ENCODE results near the gene SHISAL1.
"Not testable (repeated sequence)": the region's sequence is repeated elsewhere in the genome, so short reads cannot be mapped to it uniquely, and the experiment has no call there.

Gene SHISAL1

DNA sequence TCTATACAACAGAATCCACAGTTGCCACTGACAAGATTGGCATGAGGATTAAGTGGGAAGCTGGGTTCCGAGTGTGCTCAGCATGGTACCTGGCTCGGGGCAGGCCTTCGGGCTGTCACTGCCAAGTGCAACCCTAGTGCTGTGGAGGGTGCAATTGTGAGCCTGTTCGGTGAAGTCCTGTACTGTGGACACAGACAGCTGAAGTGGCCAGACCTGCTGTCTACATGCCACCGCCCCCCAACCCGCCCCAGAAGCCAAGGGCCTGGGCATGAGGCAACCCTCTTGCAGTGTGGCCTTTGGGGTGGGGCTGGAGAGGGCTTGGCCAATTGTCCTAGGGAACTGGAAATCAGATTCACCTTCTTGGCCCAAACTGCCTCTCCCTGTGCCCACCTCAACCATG, 15.6 kb upstream of the SHISAL1 start:
- no peak for DNase-seq (ENCODE audit: low spot score)

DNA sequence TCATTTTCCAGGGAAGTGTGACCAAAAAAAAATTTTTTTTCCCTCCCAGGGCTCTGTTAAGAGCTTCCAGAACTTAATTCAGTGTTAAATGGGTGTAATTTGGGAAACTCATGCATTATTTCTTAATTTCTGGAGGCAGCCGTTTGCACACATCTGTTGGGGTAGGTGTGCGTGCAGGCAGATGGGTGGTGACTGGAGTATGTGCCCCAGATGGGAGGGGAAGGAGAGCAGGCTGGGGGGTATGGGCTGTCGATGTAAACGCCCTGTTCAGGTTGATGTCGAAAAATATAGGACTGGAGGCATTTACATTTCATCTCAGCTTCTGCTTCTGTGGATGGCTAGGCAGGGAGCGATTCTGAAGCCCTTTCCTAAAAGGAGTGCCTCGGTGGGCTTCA, 13.7 kb upstream of the SHISAL1 start:
- no peak for DNase-seq (ENCODE audit: low spot score)

DNA sequence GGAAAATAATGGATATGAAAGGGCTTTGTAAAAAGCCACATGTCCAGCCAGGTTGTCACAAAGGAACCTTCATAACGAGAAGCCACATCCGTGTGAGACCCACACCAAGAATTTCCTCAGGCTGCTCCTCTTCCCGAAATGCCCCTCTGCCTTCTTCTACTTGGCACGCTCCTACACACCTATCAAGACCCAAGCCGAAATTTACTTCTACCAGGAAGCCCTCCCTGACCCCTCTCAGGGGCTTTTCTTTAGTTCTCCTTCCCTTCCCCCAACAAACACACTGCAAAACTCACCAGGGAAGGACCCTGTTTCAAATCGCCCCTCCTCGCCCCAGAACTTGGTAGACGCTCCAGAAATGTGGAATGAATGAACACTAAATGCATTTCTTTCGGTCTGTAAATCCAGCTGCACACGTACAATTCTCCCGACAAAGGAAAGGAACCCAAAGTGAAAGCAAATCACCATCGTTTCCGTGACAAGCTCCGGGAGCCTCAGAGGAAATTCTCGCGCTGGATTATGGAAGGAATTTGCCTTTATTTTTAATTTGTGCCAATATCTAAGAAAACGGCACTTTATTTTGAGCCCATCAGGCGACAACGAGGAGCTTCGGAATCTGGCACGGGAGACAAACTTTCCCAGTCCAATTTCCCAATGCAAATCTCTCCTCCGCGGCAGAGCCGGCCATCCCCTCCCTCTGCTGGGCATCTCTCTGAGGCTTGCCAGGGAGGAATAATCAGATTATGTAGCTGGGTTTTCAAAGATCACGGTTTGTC, 13.2 kb upstream of the SHISAL1 start:
- no peak for DNase-seq (ENCODE audit: low spot score)

DNA sequence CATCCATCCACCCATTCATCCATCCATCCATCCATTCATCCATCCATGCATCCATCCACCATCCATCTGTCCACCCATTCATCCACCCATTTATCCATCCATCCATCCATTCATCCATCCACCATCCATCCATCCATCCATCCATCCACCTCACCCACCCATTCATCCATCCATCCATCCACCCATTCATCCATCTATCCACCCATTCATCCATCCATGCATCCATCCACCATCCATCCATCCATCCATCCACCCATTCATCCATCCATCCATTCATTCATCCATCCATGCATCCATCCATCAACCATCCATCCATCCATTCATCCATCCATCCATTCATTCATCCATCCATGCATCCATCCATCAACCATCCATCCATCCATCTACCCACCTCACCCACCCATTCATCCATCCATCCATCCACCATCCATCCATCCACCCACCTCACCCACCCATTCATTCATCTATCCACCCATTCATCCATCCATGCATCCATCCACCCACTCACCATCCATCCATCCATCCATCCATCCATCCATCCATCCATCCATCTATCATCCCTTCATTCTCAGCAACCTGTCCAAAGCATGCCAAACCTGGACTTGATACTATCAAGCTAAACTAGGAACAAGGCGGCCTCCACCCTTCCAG, 10.5 kb upstream of the SHISAL1 start:
- DNase-seq (ENCODE audit: low spot score) = not testable (repeated sequence)

DNA sequence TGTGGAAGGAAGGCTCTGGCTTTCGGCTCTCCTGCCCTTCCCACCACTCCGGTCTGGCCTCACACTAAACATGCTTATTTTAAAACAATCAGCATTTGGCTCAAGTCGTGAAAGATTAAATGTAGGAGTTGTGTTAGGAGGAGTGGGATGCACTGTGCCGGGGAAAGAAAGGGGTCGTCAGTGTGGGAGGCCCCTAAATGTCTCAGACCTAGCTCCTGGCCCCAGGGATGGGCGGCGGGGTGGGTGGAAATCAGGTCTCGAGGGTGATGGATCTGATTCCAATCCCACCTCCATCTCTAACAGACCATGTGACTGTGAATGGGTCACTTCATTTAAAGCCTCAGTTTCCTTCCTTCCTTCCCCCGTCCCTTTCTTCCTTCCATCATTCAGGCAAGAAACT, 6.9 kb upstream of the SHISAL1 start:
- DNase-seq (ENCODE audit: low spot score) = no peak

DNA sequence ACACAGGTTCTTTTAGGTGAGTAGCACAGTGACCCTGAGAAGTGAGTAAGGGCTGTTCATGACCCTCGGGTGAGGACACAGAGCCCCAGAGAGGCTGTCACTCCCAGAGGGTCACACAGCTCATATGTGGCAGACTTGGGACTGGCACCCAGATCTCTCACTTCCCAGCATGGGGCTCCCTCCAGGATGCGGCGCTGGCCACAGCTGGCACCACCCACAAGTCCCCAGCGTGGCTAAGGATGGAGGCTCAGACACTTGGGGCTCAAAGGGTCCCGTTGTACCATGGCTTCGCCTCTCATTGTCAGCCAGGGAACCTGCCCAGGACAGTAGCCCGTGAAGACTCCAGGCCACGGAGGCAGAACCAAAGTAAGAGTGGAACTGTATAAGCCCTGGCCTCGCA, 6.0 kb upstream of the SHISAL1 start:
- no peak for DNase-seq (ENCODE audit: low spot score)

DNA sequence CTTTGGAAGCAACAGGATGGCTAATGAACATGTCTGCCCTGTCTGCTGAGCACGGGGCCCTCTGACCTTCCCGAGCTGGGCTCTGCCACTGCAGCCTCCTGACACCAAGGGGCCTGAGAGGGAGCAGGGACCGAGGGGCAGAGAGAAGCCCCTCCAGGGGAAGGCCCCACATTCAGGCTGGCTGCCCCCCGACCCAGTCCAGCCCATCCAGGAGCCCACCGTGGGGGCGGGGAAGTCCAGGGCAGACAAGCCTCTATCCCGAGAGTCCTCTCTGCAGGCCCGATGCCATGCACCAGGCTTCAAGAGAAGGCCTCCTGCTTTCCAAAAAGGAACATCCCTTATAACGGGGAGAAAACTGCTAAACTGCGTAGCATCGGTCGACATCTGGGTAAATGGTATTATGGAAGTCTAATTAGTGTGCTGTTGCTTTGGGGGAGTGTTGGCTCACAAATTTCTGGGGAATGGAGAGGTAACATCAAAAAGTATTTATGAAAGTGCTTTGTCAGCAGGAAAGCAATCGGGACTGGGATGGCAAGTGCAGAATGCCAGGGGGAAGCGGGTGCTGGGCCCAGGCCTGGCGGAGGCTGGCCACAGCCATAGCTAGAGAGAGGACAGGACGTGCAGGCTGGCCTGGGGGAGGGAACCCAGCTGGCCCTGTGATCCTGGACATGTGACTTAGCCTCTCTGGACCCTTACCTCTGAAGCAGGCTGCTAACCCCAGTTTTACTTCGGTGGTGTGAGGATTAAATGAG, 5.3 kb upstream of the SHISAL1 start:
- no peak for DNase-seq (ENCODE audit: low spot score)

DNA sequence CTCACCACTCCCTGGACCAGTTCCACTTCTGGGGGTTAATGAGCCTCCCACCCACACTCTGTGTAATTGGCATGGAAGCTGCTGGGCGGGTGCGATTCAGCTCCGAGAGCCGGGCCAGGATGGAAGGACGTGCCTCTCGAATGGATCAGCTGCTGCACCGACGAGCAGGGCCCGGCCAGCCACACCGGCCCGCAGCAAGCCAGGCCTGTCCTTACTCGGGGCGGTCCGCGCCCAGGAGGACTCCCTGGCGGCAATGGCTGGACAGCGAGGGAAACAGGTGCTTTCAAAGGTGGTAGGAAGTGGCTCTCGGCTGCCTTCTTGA, 4.3 kb upstream of the SHISAL1 start:
- DNase-seq (ENCODE audit: low spot score) = no peak

DNA sequence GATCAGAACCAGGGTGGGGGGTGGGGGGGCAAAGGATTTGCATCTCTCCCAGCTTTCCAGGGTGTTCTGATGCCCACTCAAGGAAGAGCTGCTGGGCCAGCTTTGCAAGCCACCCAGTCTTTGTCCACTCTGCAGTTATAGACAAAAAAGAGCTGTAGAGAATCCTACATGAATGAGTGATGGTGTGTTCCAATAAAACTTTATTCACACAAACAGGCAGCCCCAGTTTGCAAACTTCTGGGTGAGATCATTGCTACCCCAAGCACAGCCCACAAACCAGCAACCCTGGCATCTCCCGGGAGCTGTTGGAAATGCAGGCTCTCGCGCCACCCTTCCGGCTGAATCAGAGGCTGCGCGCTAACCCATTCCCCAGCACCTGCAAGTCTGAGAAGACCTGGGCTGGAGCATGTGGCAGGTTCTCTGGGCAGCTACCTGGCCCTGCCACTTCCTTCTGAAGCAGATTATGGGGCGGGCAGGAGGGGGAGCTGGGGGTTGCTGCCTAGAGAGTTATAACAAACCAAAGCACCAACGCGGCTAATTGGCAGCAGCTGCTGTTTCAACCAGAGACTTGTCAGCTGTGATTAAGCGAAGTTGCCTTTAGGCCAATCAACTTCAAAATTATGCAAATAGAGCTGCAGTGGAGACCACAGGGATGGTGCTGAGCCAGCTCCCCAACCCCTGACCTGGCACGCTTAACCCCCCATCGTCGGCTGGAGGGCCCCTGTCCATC, 3.8 kb upstream of the SHISAL1 start:
- DNase-seq (ENCODE audit: low spot score) = no peak

DNA sequence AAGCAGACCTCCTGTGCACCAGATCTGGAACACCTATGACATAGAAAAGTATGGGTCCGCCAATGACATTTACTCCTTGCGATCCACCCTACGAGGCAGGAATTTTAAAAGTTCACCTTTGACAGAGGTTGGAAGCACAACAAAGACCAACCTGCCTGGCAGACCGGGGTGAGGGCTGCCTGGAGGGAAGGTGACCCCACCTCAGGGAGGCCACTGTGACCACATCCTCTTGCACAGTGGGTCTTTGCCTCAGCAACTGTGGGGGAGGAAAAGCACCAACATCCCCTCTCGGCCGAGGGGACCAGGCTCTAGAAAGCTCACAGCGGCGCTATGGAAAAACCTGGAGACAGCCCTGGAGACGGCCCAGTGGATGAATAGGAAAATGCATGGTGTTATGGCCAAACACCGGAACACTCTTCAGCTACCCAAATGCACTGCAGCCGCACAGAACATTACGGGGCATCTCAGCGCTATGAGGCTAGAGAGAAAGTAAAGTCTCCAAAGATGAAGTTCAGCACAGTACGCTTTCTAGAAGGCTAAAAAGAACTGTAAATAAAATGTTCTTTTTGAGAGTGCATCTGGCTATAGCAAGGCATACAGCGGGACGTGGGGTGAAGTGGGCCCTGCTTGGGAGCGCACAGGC, 1.8 kb upstream of the SHISAL1 start:
- DNase-seq (ENCODE audit: low spot score) = no peak

DNA sequence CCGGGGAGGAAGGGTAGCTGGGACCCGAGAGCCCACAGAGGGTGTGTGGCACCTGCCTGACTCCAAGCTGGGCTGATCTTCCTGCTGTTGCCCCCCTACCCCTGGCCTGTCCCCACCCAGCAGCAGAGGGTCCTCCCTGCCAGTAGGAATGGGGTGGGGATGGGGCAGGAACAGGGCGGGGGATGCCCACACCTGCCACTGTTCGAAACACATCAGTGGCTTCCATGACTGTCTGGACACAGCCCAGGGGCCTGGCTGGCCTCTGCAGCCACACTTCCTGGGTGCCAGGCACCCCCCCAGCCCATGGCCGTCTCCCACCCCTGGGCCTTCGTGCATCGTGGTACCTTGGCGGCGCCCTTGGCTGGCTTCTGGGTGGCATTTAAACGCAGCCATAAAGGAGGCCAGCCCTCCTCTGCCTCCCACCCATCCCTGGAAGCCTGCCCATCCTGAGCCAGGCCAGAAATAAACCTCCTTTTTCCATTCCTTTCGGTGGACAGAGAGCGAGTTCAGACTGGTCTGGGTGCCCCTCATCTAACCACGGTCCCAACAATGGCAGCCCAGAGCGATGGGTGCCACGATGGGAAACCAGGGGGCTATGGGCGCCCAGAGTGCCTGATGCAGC, 745 bp upstream of the SHISAL1 start:
- no peak for DNase-seq (ENCODE audit: low spot score)

DNA sequence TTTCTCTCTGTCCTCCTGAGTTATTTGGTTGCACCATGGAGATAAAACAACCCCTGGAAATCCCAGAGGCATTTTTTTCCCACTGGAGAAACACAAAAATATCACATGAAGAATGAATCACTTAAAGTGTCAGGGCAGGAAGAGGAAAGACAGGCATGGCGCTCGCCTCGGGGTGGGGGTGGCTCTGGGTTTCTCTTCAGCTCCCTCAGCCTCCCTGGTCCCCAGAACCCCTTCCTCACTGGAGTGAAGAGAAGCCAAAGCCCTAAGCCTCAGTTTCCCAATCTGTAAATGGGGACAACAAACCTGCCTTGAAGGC, 938 bp downstream of the SHISAL1 start:
- no peak for DNase-seq (ENCODE audit: low spot score)

DNA sequence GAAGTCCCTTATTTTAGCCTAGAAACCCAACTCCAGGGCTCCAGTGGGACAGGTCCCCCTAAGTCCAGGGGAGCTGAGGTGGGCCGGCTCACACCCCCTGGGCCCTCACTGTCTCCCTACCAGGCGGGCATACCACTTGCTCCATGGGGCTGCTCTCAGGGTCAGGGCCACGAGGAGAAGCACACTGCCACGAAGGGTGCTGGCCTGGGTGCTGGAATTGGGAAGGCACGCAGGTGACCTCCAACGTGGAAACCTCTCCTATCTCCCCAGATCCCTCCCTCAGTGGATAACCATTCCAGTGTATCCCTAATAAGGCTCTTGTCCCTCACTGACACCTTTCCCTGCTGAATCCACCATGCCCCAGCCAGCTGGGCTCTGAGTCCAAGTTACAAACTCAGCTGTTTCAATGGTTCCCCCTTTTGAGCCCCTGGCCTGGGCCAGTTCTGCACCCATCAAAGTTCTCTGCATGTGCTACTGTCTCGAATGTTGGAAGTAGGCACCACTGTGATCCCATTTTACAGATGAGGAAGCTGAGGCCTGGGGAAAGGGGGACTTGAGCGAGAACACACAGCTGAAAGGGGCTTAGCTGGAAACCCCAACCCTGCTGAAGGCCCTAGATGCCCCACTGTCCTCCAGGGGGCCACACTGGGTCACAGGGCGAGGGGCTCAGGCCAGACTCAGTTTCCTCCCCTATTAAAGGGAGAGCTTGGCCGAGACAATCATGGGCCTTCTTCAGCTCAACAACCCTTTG, 1.5 kb downstream of the SHISAL1 start:
- DNase-seq (ENCODE audit: low spot score) = no peak

DNA sequence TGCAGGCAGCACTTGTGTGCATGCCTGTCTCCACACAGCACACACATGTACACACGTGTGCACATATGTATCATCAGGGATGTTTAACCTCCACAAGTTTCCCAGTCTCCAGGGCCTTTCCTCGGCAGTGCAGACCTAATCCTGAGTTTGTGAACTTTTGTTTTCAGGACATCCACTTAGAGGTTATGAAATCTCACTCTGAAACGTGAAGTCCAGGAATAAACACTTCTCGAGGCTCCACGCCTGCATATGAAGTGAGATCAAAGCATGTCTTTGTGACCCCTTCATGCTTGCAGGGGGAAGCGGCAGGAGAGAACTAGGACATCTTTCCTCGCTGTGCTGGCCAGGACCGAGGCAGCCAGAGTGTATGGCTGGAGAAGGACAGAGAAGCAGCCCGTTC, 3.1 kb downstream of the SHISAL1 start:
- DNase-seq (ENCODE audit: low spot score) = no peak

DNA sequence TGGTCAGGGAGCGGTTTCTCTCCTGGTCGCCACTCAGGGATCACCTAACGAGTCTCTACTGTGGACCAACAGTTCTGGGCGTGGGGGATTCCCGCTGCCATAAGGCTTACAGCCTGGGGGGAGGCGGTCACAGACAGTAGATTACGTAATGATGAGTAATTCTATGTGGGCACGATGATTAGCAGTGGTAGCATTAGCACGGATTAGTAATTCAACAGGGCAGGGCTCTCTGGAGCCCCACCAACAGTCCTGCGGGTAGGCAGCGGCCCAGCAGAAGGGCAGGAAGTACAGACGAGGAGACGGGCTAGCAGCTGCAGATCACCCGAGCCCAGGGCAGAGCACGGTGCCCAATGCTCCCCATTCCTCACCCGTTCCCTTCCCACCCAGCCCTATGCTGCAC, 3.6 kb downstream of the SHISAL1 start:
- DNase-seq (ENCODE audit: low spot score) = no peak

DNA sequence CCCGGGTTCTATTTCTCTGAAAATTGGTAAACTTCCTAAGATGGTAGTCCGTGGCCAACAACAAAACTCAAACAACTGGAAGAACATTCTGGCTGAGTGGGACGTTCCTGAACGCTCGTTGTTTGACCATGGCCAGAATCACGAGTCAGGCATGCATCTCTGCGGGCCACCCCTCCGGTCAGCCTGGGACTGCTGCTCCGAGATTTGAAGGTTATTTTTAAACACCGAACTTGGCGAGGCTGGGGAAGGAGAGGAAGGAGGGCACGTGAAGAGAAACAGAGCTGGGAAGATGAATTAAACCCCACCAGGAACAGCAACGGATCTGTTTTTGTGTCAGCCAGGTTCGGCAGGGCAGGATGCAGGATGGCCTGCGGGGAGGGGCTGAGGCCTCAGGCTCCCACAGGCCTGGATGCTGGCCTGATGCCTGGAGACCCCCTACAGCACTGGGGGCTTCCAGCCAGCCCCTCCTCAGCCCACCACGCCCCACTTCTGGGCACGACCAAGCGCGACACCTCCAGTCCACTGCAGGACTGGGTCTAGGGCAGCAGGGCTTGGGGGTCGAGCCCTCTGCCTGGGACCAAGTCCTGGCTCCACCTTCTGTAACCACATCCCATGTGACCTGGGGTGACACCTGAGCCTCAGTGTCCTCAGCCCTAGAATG, 5.1 kb downstream of the SHISAL1 start:
- DNase-seq (ENCODE audit: low spot score) = no peak

DNA sequence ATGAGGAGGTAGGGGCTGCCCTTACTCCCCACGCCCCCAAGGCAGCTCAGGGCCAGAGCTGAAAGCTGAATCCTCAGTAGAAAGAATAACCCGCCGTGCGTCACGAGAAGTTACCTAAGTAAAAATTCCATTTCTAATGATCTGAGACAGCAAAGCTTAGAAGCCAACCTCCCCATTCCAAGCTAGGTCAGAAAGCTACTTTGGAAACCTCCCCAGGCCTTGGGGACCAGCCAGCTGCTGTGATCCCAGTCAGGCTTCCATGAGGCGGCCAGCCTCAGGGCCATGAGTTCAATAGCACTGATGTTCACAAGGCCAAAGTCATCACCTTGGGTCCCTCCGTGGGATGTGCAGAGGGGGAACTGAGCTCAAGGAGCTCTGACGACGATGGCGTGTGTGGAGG, 6.9 kb downstream of the SHISAL1 start:
- no peak for DNase-seq (ENCODE audit: low spot score)

DNA sequence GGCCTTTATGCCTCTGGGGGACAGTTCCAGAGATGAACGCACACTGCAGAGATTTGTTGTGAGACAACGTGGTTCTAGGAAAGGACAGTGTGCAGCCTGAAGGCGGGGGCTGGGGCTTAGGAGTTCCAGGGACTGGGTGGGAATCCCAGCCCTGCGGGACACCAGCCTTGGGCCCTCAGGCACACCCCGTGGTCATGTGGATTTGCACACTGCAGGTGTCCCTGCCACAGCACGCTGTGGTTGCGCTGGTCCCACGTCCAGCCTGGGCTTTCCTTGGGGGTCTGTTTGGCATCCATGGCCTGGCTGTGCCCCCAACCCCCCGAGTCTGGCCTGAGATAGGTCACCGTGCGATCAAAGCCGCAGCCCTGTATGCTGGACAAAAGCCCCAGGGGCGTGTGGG, 7.3 kb downstream of the SHISAL1 start:
- DNase-seq (ENCODE audit: low spot score) = no peak

DNA sequence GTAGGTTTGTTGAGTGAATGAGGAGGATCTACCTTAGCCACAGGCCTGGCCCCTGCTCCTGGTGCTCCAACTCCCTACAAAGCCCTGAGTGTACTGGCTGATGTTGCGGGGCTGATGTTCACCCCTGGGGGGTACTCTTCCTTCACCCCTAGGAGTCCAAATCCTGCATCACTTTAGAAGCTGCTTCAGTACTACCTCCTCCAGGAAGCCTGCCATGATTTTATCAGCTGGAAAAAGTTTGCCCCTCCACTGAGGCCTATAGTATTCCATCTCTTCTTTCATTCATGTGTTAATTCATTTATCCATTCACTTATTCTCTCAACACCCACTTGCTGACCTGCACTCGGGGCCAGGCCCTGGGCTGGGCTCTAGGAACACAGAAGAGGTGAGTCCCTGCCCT, 7.8 kb downstream of the SHISAL1 start:
- DNase-seq (ENCODE audit: low spot score) = no peak

DNA sequence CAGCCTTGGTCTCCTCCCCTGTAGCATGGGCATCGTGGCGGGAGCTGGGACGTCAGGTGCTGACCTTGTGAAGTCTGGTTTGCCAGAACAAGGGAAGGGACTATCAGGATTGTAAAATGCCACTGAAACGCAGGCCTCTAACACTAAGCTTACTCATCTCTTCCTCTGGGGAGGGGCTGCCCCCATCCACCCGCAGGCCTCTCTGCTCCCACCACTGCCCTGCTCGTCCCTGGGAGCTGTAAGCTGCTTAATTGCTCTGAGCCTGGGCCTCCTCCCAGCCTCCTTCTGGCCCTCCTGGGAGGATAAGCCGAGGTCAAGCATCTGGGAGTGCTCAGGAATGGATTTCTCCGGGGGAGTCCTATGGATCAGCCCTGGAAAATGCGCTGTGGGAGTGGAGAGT, 8.4 kb downstream of the SHISAL1 start:
- DNase-seq (ENCODE audit: low spot score) = no peak

DNA sequence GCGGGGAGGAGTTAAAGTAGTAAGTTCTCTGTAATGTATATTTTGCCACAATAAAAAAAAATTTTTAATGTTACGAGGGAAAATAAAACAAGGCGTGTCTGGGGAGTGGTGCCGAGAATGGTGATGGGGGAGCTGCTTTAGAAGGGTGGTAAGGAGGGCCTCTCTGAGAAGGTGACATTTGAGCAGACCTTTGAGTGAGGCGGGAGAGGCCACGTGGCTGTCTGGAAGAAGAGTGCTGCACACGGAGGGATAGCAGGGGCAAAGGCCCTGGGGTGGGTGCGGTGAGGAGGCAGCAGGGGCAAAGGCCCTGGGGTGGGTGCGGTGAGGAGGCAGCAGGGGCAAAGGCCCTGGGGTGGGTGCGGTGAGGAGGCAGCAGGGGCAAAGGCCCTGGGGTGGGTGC, 10.4 kb downstream of the SHISAL1 start:
- not testable (repeated sequence) for DNase-seq (ENCODE audit: low spot score)
